Common myeloid progenitor, CD34-positive (primary cell): ENCODE data around the gene ATAD3C.
"Not testable (repeated sequence)": the region's sequence is repeated elsewhere in the genome, so short reads cannot be mapped to it uniquely, and the experiment has no call there.

Source experiments
- CTCF ChIA-PET: fragments of 350-600 bp; sonication (Branson Sonifier 250); formaldehyde crosslinking; loops from one replicate; lab custom pipeline; 2021; ENCODE audit warnings: antibody characterized with exemption; lab: Charles Lee
- POLR2A ChIA-PET: fragments of 350-600 bp; sonication (Branson Sonifier 250); formaldehyde crosslinking; loops from one replicate; lab custom pipeline; 2021; ENCODE audit warnings: antibody characterized with exemption; lab: Charles Lee
- DNase-seq, 3 donors: peaks; one replicate each; pipeline versions ENCODE4 v3.0.0 to v3.0.0-alpha.2; 2013
- H3K27ac ChIP-seq, 2 experiments: 1 replicate in 1 of 2; 2 replicates in 1 of 2; pipeline ENCODE4 v1.7.0; 2013; ENCODE audit warnings: inconsistent platforms in 2 of 2, low read length in 2 of 2, mild to moderate bottlenecking in 2 of 2, low read depth in 1 of 2, moderate library complexity in 1 of 2; ENCODE audit not compliant: severe bottlenecking in 2 of 2, insufficient read depth in 1 of 2, poor library complexity in 1 of 2
- H3K27me3 ChIP-seq, 5 experiments: replicated peaks in 2 of 5; 1 replicate in 3 of 5; 2 replicates in 2 of 5; pipeline versions ENCODE4 v1.6.1 to v1.7.0; 2013; ENCODE audit warnings: low read length in 4 of 5, mild to moderate bottlenecking in 2 of 5, moderate library complexity in 2 of 5, inconsistent platforms in 1 of 5; ENCODE audit not compliant: insufficient read depth in 5 of 5, control insufficient read depth in 4 of 5
- H3K36me3 ChIP-seq, 4 experiments: 1 replicate in 2 of 4; 2 replicates in 2 of 4; pipeline versions ENCODE4 v1.6.1 to v1.7.0; 2013; ENCODE audit warnings: low read length in 3 of 4, control low read depth in 1 of 4, mild to moderate bottlenecking in 1 of 4; ENCODE audit not compliant: control insufficient read depth in 4 of 4, insufficient read depth in 4 of 4
- H3K4me1 ChIP-seq, 4 experiments: 1 replicate in 3 of 4; 2 replicates in 1 of 4; pipeline versions ENCODE4 v1.6.1 to v1.7.1; 2013; ENCODE audit warnings: low read length in 3 of 4, mild to moderate bottlenecking in 3 of 4, control low read depth in 1 of 4, inconsistent platforms in 1 of 4, moderate library complexity in 1 of 4; ENCODE audit not compliant: control insufficient read depth in 4 of 4, insufficient read depth in 4 of 4; ENCODE audit errors: control extremely low read depth in 1 of 4
- H3K4me3 ChIP-seq, 7 experiments: 1 replicate in 4 of 7; 2 replicates in 3 of 7; pipeline versions ENCODE4 v1.5.1 to v1.7.0; 2013; ENCODE audit warnings: mild to moderate bottlenecking in 7 of 7, low read length in 6 of 7, moderate library complexity in 6 of 7, inconsistent platforms in 2 of 7, low read depth in 2 of 7, control low read depth in 1 of 7; ENCODE audit not compliant: insufficient read depth in 4 of 7, control insufficient read depth in 1 of 7; ENCODE audit errors: extremely low read depth in 1 of 7
- H3K9me3 ChIP-seq, 5 experiments: 1 replicate in 4 of 5; 2 replicates in 1 of 5; pipeline versions ENCODE4 v1.6.1 to v1.7.1; 2013; ENCODE audit warnings: low read length in 4 of 5, mild to moderate bottlenecking in 2 of 5, inconsistent platforms in 1 of 5, low read depth in 1 of 5, moderate library complexity in 1 of 5; ENCODE audit not compliant: control insufficient read depth in 4 of 5, insufficient read depth in 2 of 5; ENCODE audit errors: control extremely low read depth in 1 of 5
- WGBS: methylation state at CpG from one replicate; pipeline ENCODE4 v1.1.5; 2013; ENCODE audit not compliant: insufficient coverage; 5-methylcytosine and 5-hydroxymethylcytosine counted together

Gene ATAD3C

DNA sequence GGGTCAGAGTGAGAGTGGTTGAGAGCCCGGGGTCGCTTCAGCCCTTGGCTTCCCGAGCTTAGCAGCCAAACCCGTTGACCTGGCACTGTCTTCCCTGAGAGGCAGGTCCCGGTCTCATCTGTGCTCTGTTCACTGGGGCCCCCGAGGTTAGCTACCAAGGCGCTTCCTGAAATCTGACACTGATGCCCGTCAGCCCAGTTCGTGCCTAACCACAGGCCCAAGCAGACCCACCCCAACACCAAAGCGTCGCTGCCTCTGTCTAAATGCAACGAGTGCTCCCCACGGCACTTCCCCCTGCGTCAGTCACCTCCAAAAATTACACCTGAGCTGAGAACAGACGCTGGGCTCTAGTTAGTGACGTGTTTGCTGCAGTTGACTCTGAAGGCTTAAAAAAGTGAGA, 64.9 kb downstream of the ATAD3C start:
- Histone ChIP-seq H3K4me1 (peaks cover 2 to 21% (median 11%) of the 10 kb centered on the region in 4 experiments), H3K36me3 (peaks cover 0 to 24% (median 12%) of the 10 kb centered on the region in 4 experiments)
- DNase-seq: peak in 2 of 3 donors; percentile 21 to 48
- H3K27me3 ChIP-seq, POLR2A ChIA-PET, H3K4me3 ChIP-seq, H3K27ac ChIP-seq, H3K9me3 ChIP-seq, CTCF ChIA-PET: not testable (repeated sequence)
- 68% methylated on average over 4 of the region's 16 CpGs for WGBS

DNA sequence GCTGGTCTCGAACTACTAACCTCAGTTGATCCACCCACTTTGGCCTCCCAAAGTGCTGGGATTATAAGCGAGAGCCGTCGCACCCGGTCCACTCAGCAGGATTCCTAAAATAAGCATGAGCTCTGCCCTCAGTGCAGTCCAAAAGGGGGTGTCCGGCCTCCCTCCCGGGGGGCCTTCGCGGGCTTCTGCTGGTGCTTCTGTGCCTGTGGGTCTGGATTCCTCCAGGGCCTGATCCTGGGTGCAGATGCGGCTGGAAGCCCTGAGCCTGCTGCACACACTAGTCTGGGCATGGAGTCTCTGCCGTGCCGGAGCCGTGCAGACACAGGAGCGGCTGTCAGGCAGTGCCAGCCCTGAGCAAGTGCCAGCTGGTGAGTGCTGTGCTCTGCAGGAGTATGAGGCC, 67.4 kb downstream of the ATAD3C start:
- peaks cover 0 to 12% (median 2%) of the 10 kb centered on the region in 4 experiments for H3K4me1 ChIP-seq
- H3K9me3 ChIP-seq, DNase-seq, CTCF ChIA-PET, POLR2A ChIA-PET, H3K4me3 ChIP-seq, H3K27ac ChIP-seq, H3K27me3 ChIP-seq: not testable (repeated sequence)
- WGBS: 99% methylated on average over 10 of the region's 14 CpGs
- H3K36me3 ChIP-seq: peaks cover 0 to 32% (median 21%) of the 10 kb centered on the region in 4 experiments

DNA sequence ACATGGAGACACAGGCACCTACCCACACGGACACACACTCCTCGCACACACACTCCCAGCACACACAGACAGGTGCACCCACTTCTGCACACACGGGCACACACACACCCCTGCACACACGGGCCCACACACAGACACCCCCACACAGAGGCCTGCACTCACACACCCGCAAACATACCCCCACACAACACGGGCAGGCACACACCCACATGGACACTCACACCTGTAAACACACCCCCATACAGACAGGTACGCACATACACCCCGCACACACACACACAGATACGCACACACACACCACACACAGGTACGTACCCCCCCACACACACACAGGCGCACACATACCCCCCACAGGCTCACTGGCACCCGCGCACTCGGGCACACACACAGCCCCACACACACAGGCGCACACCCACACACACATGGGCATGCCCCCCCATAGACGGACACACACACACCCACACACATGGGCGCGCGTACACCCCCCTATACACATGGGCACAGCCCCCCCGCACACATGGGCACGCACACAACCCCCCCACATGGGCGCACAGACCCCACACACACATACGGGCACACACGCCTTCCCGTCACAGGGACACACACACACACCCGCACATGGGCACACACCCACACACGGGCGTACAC, 68.6 kb downstream of the ATAD3C start:
- peaks cover 0 to 8% (median 2%) of the 10 kb centered on the region in 4 experiments for H3K4me1 ChIP-seq
- no peaks in the 10 kb centered on the region for H3K9me3 ChIP-seq
- H3K36me3 ChIP-seq: peaks cover 0 to 34% (median 22%) of the 10 kb centered on the region in 4 experiments
- CTCF ChIA-PET: no interaction called here
- H3K27ac ChIP-seq: no peak overlapping the region
- no peaks in the 10 kb centered on the region for H3K27me3 ChIP-seq
- no peak for DNase-seq
- WGBS: 97% methylated on average over 5 of the region's 28 CpGs
- no peak overlapping the region for H3K4me3 ChIP-seq
- POLR2A ChIA-PET: no interaction called here

DNA sequence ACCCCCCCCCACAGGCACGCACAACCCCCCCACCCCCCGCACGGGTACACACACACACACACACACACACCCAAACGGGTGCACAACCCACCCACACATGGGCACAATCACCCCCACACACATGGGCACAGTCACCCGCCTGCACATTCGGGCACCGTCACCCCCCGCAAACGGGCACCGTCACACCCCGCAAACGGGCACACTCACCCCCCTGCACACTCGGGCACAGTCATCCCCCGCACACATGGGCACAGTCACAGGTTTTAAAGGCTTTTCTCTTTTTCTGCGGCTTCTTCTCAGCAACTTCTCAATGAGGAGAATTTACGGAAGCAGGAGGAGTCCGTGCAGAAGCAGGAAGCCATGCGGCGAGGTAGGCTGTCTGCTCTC, 69.1 kb downstream of the ATAD3C start:
- H3K4me1 ChIP-seq, H3K4me3 ChIP-seq, CTCF ChIA-PET, H3K9me3 ChIP-seq, POLR2A ChIA-PET, H3K27me3 ChIP-seq, DNase-seq, H3K27ac ChIP-seq: not testable (repeated sequence)
- 93% methylated on average over 3 of the region's 19 CpGs for WGBS
- H3K36me3 ChIP-seq: peaks cover 0 to 36% (median 22%) of the 10 kb centered on the region in 4 experiments
